ENCODE data around the gene MPPED2. TPM values are rescaled to one million over a fixed set of nuclear protein-coding genes. Genes with fewer than 3 reads are reported as not detected.

Gene MPPED2
- total and polyA plus RNA-seq, 3 donors from 2014 or later = 5.0 to 13.4 (median 13.1) TPM

DNA sequence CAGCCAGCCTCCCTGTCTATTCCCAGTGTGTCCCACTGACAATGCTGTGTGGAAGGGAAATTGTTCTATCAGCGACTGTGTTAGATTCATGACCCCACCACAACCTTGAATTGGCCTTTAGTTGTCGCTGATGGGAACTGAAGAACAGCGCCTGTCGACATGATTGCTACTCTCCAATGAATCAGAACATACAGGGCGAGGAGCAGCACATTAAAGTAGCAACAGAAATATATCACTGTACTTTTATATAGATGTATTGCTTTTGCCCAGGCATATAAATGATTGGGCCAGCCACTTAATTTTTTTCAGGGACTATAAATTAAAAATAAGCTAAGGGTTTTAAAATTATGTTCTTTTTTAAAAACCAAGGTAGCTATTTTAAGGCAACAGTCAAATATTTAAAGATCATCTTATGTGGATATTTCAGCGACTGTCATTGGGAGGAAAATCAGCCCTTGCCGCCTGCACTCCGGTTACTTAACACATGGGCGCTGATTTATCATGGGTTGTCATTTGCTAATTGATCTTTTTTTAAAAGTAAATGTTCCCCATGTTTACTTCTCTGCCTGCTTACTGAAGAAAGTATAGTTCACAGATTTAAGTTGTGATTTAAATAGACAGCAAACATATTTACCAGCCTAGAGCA is 221.2 kb downstream of the MPPED2 start:
- intact Hi-C loops (cut with DNase I; ENCODE audit: low total_unique reads) = no loop called here
- Histone ChIP-seq H3K27me3 (no peaks in the 10 kb centered on the region), H3K4me1 (no peaks in the 10 kb centered on the region), H3K36me3 (ENCODE audit: low read depth, missing control alignments) (no peaks in the 10 kb centered on the region), H3K4me3 (no peak overlapping the region), H3K27ac (no peak overlapping the region), H3K9me3 (no peaks in the 10 kb centered on the region)
- 75 to 92% methylated on average over 7 to 9 of the region's 9 CpGs for WGBS, 2 donors
- DNase-seq = no peak
- TF ChIP-seq CTCF (IDR thresholded peaks at IDR 0.05) (no peak), POLR2A (IDR thresholded peaks at IDR 0.05) (no peak)

DNA sequence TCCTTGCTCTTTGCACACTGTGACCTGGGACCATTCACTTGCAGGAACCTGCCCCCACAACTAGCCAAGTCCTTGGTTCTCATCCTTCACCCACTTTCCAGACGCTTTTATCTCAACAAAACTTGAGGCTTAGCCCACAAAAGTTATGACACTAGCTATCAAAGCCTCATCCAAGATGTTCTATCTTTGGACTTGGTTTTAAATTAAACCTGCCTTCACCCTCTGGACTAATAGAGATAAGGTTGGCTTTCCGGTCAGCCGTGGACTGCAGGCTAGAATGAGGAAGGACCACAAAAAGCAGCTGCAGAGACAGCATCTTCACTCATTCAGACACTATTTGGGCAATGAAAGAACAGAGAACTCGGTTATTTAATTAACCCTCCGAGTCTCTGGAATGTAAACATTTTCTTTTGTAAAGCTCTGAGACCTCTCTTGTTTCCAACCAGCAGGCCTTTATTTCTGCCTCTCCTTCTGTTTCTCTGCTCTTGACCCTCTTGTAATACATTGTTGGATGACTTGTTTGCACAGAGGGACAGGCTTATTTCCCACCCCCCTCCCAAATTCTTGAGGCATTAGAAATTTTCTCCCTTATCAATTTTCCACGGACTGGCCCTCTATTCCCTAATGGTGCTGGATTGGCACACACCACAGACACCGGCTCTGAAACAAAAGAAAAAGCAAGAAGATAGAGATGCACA is 221.9 kb downstream of the MPPED2 start:
- no peak overlapping the region for H3K27ac ChIP-seq
- DNase-seq = no peak
- intact Hi-C loops (cut with DNase I; ENCODE audit: low total_unique reads) = no loop called here
- no peak for TF ChIP-seq CTCF (IDR thresholded peaks at IDR 0.05)
- no peak for TF ChIP-seq POLR2A (IDR thresholded peaks at IDR 0.05)
- no peaks in the 10 kb centered on the region for H3K27me3 ChIP-seq
- no peaks in the 10 kb centered on the region for H3K36me3 ChIP-seq (ENCODE audit: low read depth, missing control alignments)
- WGBS, 2 donors = 53 to 55% methylated on average over 7 of the region's 7 CpGs
- no peaks in the 10 kb centered on the region for H3K9me3 ChIP-seq
- H3K4me3 ChIP-seq = no peak overlapping the region
- no peaks in the 10 kb centered on the region for H3K4me1 ChIP-seq

- intact Hi-C loops (cut with DNase I; ENCODE audit: low total_unique reads) = no loop called here
Measured at GRCh38 chr11:30360741-30361140, 225.4 kb downstream of the MPPED2 start.

More at GRCh38 chr11:30360741-30361140, 225.4 kb downstream of the MPPED2 start:
- Histone ChIP-seq H3K27me3 (no peaks in the 10 kb centered on the region), H3K4me3 (no peak overlapping the region), H3K36me3 (ENCODE audit: low read depth, missing control alignments) (no peaks in the 10 kb centered on the region), H3K9me3 (no peaks in the 10 kb centered on the region), H3K4me1 (no peaks in the 10 kb centered on the region), H3K27ac (no peak overlapping the region)
- no peak for DNase-seq
- TF ChIP-seq POLR2A (IDR thresholded peaks at IDR 0.05) (no peak), CTCF (IDR thresholded peaks at IDR 0.05) (no peak)
